DOHH2 (cell line): Measurements from ENCODE around the gene ARMC10.
"Not testable (repeated sequence)": the region's sequence is repeated elsewhere in the genome, so short reads cannot be mapped to it uniquely, and the experiment has no call there.

Experiments used
- EZH2phosphoT487 ChIP-seq: fragments of 200-600 bp; sonication (generic); IDR thresholded peaks from 2 replicates; pipeline ENCODE4 v1.6.1; 2017; ENCODE audit warnings: borderline replicate concordance, mild to moderate bottlenecking, antibody characterized with exemption, low read length, moderate library complexity, mixed read lengths
- TF ChIP-seq, protein P1 (sequence below): fragments of 200-600 bp; sonication (generic); IDR thresholded peaks from one replicate; pipeline ENCODE4 v1.5.1; 2014; ENCODE audit warnings: antibody characterized with exemption, mild to moderate bottlenecking, low read depth, low read length; ENCODE audit not compliant: poor library complexity, severe bottlenecking

DNA sequence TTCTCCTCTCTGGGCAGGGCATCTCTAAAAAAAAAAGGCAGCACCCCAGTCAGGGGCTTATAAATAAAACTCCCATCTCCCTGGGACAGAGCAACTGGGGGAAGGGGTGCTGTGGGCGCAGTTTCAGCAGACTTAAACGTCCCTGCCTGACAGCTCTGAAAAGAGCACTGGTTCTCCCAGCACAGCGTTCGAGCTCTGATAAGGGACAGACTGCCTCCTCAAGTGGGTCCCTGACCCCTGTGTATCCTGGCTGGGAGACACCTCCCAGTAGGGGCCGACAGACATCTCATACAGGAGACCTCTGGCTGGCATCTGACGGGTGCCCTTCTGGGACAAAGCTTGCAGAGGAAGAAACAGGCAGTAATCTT lies 31.7 kb downstream of the ARMC10 start:
- TF ChIP-seq, protein P1, sequence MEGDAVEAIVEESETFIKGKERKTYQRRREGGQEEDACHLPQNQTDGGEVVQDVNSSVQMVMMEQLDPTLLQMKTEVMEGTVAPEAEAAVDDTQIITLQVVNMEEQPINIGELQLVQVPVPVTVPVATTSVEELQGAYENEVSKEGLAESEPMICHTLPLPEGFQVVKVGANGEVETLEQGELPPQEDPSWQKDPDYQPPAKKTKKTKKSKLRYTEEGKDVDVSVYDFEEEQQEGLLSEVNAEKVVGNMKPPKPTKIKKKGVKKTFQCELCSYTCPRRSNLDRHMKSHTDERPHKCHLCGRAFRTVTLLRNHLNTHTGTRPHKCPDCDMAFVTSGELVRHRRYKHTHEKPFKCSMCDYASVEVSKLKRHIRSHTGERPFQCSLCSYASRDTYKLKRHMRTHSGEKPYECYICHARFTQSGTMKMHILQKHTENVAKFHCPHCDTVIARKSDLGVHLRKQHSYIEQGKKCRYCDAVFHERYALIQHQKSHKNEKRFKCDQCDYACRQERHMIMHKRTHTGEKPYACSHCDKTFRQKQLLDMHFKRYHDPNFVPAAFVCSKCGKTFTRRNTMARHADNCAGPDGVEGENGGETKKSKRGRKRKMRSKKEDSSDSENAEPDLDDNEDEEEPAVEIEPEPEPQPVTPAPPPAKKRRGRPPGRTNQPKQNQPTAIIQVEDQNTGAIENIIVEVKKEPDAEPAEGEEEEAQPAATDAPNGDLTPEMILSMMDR, result not testable (repeated sequence)
- not testable (repeated sequence) for TF ChIP-seq EZH2phosphoT487
